BE2C (cell line): ENCODE data around the gene ZDHHC16.

ENCODE experiments used
- DNase-seq: peaks from one replicate; pipeline ENCODE4 v3.0.0-alpha.2; 2020
- H3K27me3 ChIP-seq: fragments of 250-450 bp; sonication (Bioruptor Pico); 2 replicates; pipeline ENCODE4 v1.5.1; 2020; ENCODE audit warnings: mild to moderate bottlenecking
- H3K36me3 ChIP-seq: fragments of 250-450 bp; sonication (Bioruptor Pico); 2 replicates; pipeline ENCODE4 v1.5.1; 2020; ENCODE audit warnings: mild to moderate bottlenecking
- H3K4me1 ChIP-seq: fragments of 250-450 bp; sonication (Bioruptor Pico); 2 replicates; pipeline ENCODE4 v1.5.1; 2020
- H3K4me3 ChIP-seq: 2 replicates; pipeline ENCODE4 v1.5.1; 2011; ENCODE audit warnings: low read depth, low read length
- H3K9me3 ChIP-seq: fragments of 250-450 bp; sonication (Bioruptor Pico); 2 replicates; pipeline ENCODE4 v1.5.1; 2020
- CTCF ChIP-seq: IDR thresholded peaks from 2 replicates; pipeline ENCODE4 v1.5.1; 2012; ENCODE audit warnings: mild to moderate bottlenecking, low read depth, low read length

The ZDHHC16 gene

GRCh38 chr10:97479939-97480338 lies 34.0 kb downstream of the ZDHHC16 start:
- peaks cover 73% of the 10 kb centered on the region for H3K36me3 ChIP-seq
- no peaks in the 10 kb centered on the region for H3K4me1 ChIP-seq
- DNase-seq: peak; percentile 58
- H3K27me3 ChIP-seq: no peaks in the 10 kb centered on the region
- no peak overlapping the region for H3K4me3 ChIP-seq
- H3K9me3 ChIP-seq: no peaks in the 10 kb centered on the region
- no peak for TF ChIP-seq CTCF

GRCh38 chr10:97481071-97481470 lies 35.1 kb downstream of the ZDHHC16 start:
- H3K9me3 ChIP-seq: no peaks in the 10 kb centered on the region
- no peak overlapping the region for H3K4me3 ChIP-seq
- TF ChIP-seq CTCF: no peak
- DNase-seq: no peak
- H3K4me1 ChIP-seq: no peaks in the 10 kb centered on the region
- peaks cover 62% of the 10 kb centered on the region for H3K36me3 ChIP-seq
- no peaks in the 10 kb centered on the region for H3K27me3 ChIP-seq

GRCh38 chr10:97482381-97482780 lies 36.4 kb downstream of the ZDHHC16 start:
- Histone ChIP-seq H3K4me1 (no peaks in the 10 kb centered on the region), H3K4me3 (no peak overlapping the region), H3K36me3 (peaks cover 49% of the 10 kb centered on the region), H3K9me3 (no peaks in the 10 kb centered on the region), H3K27me3 (no peaks in the 10 kb centered on the region)
- DNase-seq: no peak
- no peak for TF ChIP-seq CTCF

- no peak for TF ChIP-seq CTCF
- no peaks in the 10 kb centered on the region for H3K9me3 ChIP-seq
- H3K36me3 ChIP-seq: peaks cover 40% of the 10 kb centered on the region
- H3K4me1 ChIP-seq: no peaks in the 10 kb centered on the region
- H3K4me3 ChIP-seq: no peak overlapping the region
- no peak for DNase-seq
- no peaks in the 10 kb centered on the region for H3K27me3 ChIP-seq
These were observed 37.5 kb downstream of the ZDHHC16 start for GRCh38 chr10:97483506-97483905.

- no peak for DNase-seq
- Histone ChIP-seq H3K4me3 (no peak overlapping the region), H3K27me3 (no peaks in the 10 kb centered on the region), H3K36me3 (peaks cover 38% of the 10 kb centered on the region), H3K4me1 (no peaks in the 10 kb centered on the region), H3K9me3 (no peaks in the 10 kb centered on the region)
- no peak for TF ChIP-seq CTCF
These were observed 37.9 kb downstream of the ZDHHC16 start for GRCh38 chr10:97483921-97484320.

- Histone ChIP-seq H3K27me3 (no peaks in the 10 kb centered on the region), H3K4me1 (no peaks in the 10 kb centered on the region), H3K4me3 (no peak overlapping the region), H3K36me3 (peaks cover 22% of the 10 kb centered on the region), H3K9me3 (no peaks in the 10 kb centered on the region)
- no peak for DNase-seq
- TF ChIP-seq CTCF: no peak
These were observed 39.8 kb downstream of the ZDHHC16 start for GRCh38 chr10:97485647-97486281.
